Rectal smooth muscle tissue (tissue), 1 donor: ENCODE data around the gene ISG15.
A peak's percentile ranks its signal among the peaks of the same experiment; 100 is the strongest.

Experiments
- H3K27ac ChIP-seq: one replicate; pipeline ENCODE4 v1.7.0; 2013; ENCODE audit warnings: low read depth, low read length, inconsistent platforms
- H3K27me3 ChIP-seq: one replicate; pipeline ENCODE4 v1.7.0; 2013; ENCODE audit warnings: low read length; ENCODE audit not compliant: control insufficient read depth, insufficient read depth
- H3K36me3 ChIP-seq: one replicate; pipeline ENCODE4 v1.7.0; 2013; ENCODE audit warnings: low read length; ENCODE audit not compliant: control insufficient read depth, insufficient read depth
- H3K4me1 ChIP-seq: one replicate; pipeline ENCODE4 v1.7.0; 2013; ENCODE audit warnings: low read length; ENCODE audit not compliant: control insufficient read depth, insufficient read depth
- H3K4me3 ChIP-seq: one replicate; pipeline ENCODE4 v1.7.0; 2013; ENCODE audit warnings: low read length
- H3K9ac ChIP-seq: one replicate; pipeline ENCODE4 v1.7.0; 2013; ENCODE audit warnings: low read length

The ISG15 gene

DNA sequence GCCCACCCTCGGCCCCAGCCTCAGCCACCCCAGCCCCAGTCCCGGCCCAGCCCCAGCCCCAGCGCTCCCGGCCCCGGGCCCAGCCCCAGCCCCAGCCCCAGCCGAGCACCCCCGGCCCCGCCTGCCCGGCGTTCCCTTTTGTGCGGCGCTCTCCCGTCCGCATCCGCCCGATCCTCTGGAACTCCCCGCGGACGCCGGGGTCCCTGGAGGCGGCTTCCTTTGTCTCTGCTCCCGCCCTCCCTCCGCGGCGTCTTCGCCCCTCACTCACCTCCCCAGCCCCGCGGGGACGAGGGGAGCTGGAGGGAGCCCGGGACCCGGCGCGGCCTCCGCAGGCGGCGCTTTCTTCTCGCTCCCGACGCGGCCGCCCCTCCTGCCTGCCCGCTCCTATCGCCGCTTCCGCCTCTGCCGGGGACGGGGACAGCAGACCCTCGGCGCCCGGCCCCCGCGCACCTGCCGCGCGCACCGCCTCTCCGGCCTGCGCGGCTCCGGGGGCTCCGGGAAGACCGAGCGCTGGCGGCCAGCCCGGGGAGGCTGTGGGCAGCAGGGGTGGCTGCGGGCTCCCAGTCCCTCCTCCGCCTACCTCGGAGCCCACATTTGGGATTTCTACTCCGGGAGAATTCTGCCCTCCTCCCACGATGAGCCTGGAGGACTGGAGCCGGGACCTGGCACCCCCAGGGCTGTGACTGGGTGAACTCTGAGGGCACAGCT is 20.6 kb downstream of the ISG15 start:
- H3K4me3 ChIP-seq, result peak overlapping the region; percentile 27
- H3K4me1 ChIP-seq, result no peaks in the 10 kb centered on the region
- H3K36me3 ChIP-seq, result no peaks in the 10 kb centered on the region
- H3K9ac ChIP-seq, result no peak overlapping the region
- no peak overlapping the region for H3K27ac ChIP-seq
- peaks cover 12% of the 10 kb centered on the region for H3K27me3 ChIP-seq

DNA sequence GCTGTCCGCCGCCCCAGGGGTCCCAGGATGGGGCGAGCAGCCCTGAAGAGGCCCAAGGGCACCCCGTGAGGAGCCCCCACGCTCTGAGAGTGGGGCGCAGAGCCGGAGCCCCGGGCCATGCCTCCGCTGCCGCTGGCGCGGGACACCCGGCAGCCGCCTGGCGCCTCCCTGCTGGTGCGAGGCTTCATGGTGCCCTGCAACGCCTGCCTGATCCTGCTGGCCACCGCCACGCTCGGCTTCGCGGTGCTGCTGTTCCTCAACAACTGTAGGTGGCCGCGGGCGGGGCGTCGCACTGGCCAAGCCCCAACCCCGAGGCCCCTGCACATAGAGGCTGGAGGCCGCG is 21.1 kb downstream of the ISG15 start:
- Histone ChIP-seq H3K4me1 (no peaks in the 10 kb centered on the region), H3K27me3 (peaks cover 12% of the 10 kb centered on the region), H3K27ac (no peak overlapping the region), H3K9ac (no peak overlapping the region), H3K36me3 (no peaks in the 10 kb centered on the region), H3K4me3 (no peak overlapping the region)

DNA sequence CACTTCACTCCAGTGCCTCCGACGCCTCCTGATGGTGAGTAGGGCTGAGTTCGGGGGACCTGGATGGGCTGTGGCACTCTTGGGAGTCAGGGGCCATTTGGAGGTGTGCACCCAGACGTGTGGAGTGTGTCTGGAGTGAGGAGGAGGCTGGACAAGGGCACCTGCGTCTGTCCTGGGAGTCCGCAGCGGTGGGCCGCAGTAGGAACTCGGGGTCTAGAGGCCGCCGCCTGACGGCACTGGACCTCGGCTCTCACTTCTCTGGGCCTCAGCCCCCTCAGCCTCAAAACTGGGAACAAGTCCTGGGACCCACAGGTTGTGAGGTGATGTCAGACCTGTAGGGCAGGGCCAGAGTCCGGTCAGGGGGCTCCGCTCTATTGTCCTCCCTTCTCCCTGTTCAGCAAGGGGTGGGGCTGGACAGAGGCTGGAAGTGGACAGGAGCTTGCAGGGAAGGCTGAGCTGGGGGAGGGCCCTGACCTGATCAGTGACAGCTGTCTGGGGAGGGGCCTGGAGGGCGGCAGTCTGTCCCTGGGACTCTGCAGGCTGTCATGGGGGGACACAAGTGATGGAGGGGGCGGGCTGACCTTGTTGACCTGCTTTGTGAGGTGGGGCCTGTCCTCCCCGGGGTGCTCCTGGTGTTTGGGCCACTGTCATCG is 22.1 kb downstream of the ISG15 start:
- H3K36me3 ChIP-seq, result no peaks in the 10 kb centered on the region
- H3K27me3 ChIP-seq, result peaks cover 17% of the 10 kb centered on the region
- H3K9ac ChIP-seq, result no peak overlapping the region
- H3K4me1 ChIP-seq, result peaks cover 7% of the 10 kb centered on the region
- no peak overlapping the region for H3K4me3 ChIP-seq
- H3K27ac ChIP-seq, result no peak overlapping the region

DNA sequence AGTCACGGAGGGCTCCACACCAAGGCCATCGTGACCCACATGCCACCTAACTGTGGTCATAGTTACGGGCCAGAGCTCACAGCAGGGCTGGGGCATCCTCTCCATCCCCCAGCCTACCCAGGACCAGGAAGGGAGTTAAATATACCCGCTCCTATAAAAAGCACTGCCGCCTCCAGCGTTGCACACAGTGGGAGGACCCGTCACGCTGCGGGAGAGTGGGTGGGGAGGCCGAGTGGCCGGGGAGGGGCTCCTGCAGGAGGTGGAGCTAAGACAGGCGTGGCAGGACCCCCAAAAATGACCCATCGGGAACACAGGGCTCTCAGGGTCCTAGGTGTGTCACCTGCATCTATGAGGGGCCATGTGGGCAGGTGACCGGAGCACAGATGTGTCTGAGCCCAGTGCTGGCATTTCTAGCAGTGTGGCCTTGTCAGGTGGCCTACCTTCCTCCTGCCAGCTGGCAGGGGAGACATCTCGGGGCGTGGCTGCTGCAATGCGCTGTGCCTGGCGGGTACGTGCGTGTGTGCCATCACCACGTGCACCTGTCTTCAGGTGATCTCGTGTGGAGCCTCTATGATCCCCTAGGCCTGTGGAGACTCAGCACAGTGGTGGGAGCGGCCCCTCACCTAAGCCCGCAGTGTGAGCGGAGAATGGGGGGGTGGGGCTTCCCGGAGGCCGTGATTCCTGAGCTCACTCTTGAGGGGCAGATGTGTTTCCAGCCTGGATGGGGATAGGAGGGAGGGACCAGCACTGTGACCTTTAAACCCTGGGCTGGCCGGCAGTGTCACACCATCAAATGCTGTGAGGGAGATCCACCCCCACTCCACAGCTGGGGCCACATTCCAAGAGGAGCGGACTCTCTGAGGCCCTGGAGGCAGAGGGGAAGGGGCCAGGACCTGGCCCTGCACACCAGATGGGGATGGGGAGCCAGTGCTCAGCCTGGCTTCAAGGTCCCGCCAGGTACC is 24.4 kb downstream of the ISG15 start:
- Histone ChIP-seq H3K4me3 (no peak overlapping the region), H3K27ac (no peak overlapping the region), H3K4me1 (peaks cover 8% of the 10 kb centered on the region), H3K27me3 (peaks cover 8% of the 10 kb centered on the region), H3K9ac (no peak overlapping the region), H3K36me3 (no peaks in the 10 kb centered on the region)

DNA sequence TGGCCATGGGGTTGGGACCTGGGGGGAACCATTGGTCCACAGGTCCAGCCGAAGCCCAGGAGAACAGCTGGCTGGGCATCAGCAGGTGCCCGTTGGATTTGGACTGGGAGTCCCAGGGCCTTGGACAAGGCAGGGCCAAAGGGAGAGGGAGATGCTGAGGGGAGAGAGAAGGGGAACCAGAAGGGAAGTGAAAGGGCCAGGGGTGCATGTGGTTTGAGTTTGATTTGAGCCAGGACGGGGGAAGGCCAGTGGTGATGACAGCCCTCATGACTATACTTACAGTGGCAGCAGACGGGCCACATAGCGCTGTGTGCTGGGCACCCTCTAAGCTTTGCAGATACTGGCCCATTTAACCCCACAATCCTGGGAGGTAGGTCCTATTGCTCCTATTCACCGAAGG is 25.4 kb downstream of the ISG15 start:
- H3K9ac ChIP-seq, result no peak overlapping the region
- H3K36me3 ChIP-seq, result no peaks in the 10 kb centered on the region
- no peak overlapping the region for H3K4me3 ChIP-seq
- peaks cover 8% of the 10 kb centered on the region for H3K4me1 ChIP-seq
- peaks cover 7% of the 10 kb centered on the region for H3K27me3 ChIP-seq
- H3K27ac ChIP-seq, result no peak overlapping the region

DNA sequence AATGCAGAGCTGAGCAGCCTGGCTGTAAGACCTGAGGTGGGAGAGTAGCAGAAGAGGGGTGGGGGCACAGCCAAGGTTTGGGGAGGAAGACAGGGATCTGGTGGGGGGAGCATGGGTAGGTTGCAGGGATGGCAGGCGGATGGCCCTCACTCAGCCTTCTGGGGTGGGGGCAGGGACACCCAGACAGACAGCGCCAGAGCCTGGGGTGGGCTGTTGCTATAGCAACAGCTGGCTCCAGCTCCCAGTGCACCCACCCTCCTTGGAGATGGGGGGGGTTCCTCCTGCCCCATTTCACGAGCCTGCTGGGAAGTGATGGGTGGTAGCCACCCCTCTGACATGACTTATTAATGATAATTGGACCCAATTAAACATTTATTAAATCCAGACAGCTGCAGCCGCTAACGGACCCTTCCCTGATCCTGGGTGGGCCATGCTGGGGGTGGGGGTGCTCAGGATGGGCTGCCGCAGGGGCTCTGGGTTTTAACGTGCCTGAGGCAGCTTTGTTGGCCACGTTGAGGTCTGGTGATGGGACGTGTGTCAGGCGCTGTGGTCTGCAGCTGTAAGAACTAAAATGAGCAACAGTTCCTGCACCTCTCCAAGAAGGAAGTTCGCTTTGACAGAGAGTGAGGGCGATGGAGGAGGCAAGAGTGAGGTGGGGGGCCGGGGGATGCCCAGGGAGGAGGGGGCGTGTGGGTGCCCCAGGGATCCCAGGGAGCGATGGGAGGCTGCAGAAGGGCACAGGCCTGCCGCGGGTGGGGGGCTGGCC is 26.0 kb downstream of the ISG15 start:
- no peaks in the 10 kb centered on the region for H3K36me3 ChIP-seq
- H3K27ac ChIP-seq, result no peak overlapping the region
- no peak overlapping the region for H3K9ac ChIP-seq
- H3K4me3 ChIP-seq, result no peak overlapping the region
- H3K27me3 ChIP-seq, result peaks cover 7% of the 10 kb centered on the region
- peaks cover 8% of the 10 kb centered on the region for H3K4me1 ChIP-seq

DNA sequence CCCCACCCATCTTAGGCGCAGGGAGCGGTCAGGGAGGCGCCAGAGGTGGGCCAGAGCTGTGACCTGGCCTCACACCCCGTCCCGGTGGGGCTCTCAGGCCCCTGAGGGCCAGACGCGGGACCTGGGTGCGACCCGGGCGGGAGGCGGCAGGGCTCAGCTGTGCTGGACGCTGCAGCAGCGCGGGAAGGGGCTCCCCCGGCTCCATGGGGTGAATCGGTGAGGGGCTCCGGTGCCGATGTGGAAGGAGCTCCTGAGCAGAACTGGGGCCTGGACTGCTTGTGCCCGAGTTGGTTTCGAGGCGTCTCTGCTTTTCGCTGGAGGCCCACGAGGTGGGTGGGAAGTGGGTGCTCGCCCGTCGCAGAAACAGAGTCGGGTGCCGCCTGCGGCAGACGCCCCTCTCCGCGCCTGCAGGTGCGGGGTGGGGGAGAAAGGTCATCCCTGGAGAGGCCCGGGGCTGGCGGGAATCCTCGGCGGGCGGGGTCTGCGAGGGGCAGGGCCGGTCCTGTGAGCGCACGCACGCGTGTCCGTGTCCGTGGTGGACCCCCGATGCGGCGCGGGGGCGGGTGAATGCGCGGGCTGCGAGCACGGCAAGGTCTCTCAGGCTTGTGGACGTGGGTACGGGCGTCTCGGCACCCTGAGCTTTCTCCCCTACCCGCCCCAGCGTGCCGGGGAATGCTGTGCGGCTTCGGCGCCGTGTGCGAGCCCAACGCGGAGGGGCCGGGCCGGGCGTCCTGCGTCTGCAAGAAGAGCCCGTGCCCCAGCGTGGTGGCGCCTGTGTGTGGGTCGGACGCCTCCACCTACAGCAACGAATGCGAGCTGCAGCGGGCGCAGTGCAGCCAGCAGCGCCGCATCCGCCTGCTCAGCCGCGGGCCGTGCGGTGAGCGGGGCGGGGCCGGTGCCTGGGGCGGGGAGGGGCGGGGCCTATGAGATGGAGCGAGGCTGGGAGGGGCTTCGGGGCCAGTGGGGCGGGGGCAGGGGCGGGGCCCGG is 27.0 kb downstream of the ISG15 start:
- peak overlapping the region; percentile 65 for H3K4me3 ChIP-seq
- H3K36me3 ChIP-seq, result no peaks in the 10 kb centered on the region
- peaks cover 7% of the 10 kb centered on the region for H3K27me3 ChIP-seq
- no peak overlapping the region for H3K9ac ChIP-seq
- peaks cover 8% of the 10 kb centered on the region for H3K4me1 ChIP-seq
- no peak overlapping the region for H3K27ac ChIP-seq

DNA sequence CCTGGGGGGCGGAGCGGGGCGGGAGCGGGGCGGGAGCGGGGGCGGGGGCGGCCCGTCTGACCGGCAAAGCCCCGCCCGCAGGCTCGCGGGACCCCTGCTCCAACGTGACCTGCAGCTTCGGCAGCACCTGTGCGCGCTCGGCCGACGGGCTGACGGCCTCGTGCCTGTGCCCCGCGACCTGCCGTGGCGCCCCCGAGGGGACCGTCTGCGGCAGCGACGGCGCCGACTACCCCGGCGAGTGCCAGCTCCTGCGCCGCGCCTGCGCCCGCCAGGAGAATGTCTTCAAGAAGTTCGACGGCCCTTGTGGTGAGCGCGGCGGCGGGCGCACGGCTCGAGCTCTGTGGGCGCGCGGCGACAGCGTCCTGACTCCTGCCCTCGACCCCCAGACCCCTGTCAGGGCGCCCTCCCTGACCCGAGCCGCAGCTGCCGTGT is 27.8 kb downstream of the ISG15 start:
- no peak overlapping the region for H3K4me3 ChIP-seq
- peaks cover 8% of the 10 kb centered on the region for H3K4me1 ChIP-seq
- peaks cover 7% of the 10 kb centered on the region for H3K27me3 ChIP-seq

DNA sequence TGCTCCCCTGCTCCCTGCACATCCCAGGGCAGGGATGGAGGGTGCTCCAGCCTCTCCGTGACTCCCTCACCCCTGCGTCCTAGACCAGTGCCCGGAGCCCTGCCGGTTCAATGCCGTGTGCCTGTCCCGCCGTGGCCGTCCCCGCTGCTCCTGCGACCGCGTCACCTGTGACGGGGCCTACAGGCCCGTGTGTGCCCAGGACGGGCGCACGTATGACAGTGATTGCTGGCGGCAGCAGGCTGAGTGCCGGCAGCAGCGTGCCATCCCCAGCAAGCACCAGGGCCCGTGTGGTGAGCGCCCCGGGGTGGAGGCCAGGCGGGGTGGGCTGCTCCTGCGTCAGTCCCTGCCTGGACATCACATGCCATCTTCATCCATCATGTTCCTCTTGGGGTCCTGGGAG is 28.6 kb downstream of the ISG15 start:
- H3K27ac ChIP-seq, result no peak overlapping the region
- H3K9ac ChIP-seq, result no peak overlapping the region
- H3K36me3 ChIP-seq, result no peaks in the 10 kb centered on the region

More for the DNA sequence above, 27.8 kb downstream of the ISG15 start:
- H3K36me3 ChIP-seq, result no peaks in the 10 kb centered on the region
- no peak overlapping the region for H3K27ac ChIP-seq
- no peak overlapping the region for H3K9ac ChIP-seq

DNA sequence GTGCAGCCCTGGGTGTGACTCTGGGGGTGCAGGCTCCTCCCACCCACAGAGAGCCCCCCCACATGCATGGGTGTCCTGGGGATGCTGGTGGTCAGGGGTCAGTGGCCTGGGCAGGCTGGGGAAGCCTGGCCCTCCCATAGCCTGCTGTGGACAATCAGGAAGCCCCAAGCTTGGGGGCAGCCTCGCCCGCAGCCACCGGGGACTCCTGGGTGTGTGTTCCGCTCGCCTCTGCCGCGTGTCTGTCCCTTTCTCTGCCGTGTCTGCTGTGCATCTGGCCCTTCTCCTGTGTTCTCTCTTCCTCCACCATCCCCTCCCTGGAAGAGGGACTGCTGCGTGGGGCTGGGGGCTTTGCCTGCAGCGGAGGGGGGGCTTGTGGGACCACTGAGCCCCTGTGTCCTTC is 29.5 kb downstream of the ISG15 start:
- Histone ChIP-seq H3K4me1 (peaks cover 8% of the 10 kb centered on the region), H3K36me3 (no peaks in the 10 kb centered on the region), H3K4me3 (no peak overlapping the region), H3K27ac (no peak overlapping the region), H3K27me3 (peaks cover 7% of the 10 kb centered on the region), H3K9ac (no peak overlapping the region)

More for the DNA sequence above, 28.6 kb downstream of the ISG15 start:
- H3K4me1 ChIP-seq, result peaks cover 8% of the 10 kb centered on the region
- H3K27me3 ChIP-seq, result peaks cover 7% of the 10 kb centered on the region
- no peak overlapping the region for H3K4me3 ChIP-seq

DNA sequence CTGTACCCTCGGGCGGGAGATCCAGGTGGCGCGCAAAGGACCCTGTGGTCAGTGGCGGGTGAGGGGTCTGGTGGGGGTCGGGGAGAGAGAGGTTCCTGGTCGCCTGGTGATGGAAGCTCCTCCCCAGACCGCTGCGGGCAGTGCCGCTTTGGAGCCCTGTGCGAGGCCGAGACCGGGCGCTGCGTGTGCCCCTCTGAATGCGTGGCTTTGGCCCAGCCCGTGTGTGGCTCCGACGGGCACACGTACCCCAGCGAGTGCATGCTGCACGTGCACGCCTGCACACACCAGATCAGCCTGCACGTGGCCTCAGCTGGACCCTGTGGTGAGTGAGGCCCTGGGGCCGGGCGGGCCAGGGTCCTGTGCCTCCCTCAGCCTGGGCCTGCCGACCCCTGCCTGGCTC is 30.1 kb downstream of the ISG15 start:
- Histone ChIP-seq H3K4me1 (peaks cover 8% of the 10 kb centered on the region), H3K36me3 (no peaks in the 10 kb centered on the region), H3K27ac (no peak overlapping the region), H3K27me3 (peaks cover 7% of the 10 kb centered on the region), H3K9ac (no peak overlapping the region), H3K4me3 (no peak overlapping the region)
